H1 (cell line): ENCODE measurements around the gene PIK3R1.

Experiments used
- BACH1 ChIP-seq: IDR thresholded peaks from 2 replicates; pipeline ENCODE4 v1.6.1; 2012; ENCODE audit warnings: low read length, improper control_type of control experiment
- CHD2 ChIP-seq: IDR thresholded peaks from 2 replicates; pipeline ENCODE4 v1.6.1; 2012; ENCODE audit warnings: low read length, improper control_type of control experiment
- CTCF ChIP-seq, 3 experiments: IDR thresholded peaks; 1 replicate in 2 of 3; 2 replicates in 1 of 3; pipeline versions ENCODE4 v1.5.1 to v1.6.1; 2011; ENCODE audit warnings: low read length in 3 of 3, mild to moderate bottlenecking in 3 of 3, inconsistent platforms in 2 of 3, low read depth in 1 of 3, moderate library complexity in 1 of 3; ENCODE audit not compliant: insufficient read depth in 1 of 3; ENCODE audit errors: control extremely low read depth in 1 of 3
- JUND ChIP-seq: IDR thresholded peaks from 2 replicates; pipeline ENCODE4 v1.6.1; 2011; ENCODE audit warnings: mild to moderate bottlenecking, improper control_type of control experiment, low read length
- TCF12 ChIP-seq: IDR thresholded peaks from 2 replicates; pipeline ENCODE4 v1.6.1; 2011; ENCODE audit warnings: low read depth, mild to moderate bottlenecking, low read length

GRCh38 chr5:68348447-68349222 is 133.1 kb downstream of the PIK3R1 start:
- TF ChIP-seq BACH1 (no peak), JUND (no peak), CTCF (IDR thresholded peaks at IDR 0.05; ENCODE audit: control extremely low read depth in 1 of 3, insufficient read depth in 1 of 3, low read depth in 1 of 3, low read length in 3 of 3) (no peak), TCF12 (no peak), CHD2 (no peak)
